K562 treated with DMSO at 1 percent for 48 hours (cell line): ENCODE measurements around the gene NYAP1. TPM values are rescaled to one million over a fixed set of nuclear protein-coding genes. Genes with fewer than 3 reads are reported as not detected.

Experiments used
- total RNA-seq: library from RNA; unstranded; fragments of 300-600 nt; gene quantifications from 2 replicates; pipeline ENCODE4 v1.2.3, GENCODE V29; 2022; ENCODE audit warnings: low replicate concordance; ENCODE audit errors: extremely low read depth

The NYAP1 gene
- total RNA-seq: not detected in 2 replicates

DNA sequence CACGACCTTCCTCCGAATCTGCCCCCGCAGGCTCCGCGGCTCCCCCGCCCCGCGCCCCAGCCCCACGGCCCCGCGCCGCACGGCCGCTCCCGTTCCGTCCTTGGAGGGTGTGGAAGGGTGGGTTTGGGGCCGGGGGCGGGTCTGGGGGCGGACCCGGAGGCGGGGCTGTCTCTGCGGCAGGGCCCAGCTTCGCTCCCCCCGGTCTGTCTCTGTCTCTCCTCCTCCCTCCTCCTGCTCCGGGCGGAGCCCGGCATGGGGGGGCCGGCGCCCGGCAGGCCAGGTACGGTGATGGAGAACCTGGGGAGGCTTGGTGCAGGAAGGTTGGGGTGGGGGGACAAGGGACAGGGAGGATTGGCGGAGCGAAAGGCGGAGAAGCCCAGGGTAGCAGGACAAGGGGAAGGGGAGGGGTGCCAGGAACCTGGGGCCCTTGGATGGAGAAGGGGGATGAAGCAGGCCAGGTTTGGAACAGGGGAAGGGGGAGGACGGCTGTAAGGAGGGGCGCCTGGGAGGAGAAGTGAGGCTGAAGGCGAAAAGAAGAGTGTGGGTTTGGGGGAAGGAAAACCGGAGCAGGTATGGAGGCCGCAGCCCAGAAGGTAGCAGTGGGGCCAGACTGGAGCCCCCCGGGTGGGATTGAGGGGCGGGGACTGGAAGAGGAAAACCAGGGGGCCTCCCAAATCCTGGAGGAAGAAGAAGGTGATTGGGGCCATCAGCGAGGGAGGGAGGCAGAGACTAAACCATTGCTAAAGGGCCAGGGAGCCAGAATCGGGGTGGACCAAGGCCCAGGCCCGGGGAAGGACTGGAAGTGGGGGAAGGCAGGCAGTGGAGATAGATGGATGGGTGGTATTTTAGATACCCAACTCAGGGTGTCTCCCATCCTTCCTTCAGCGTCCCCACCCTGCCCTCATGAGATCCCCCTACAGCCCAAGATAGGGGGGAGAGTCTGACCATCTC lies at the start of gene NYAP1:
Gene NYAP1, plus strand, starts transcription at position 206 of the 951 bp plus-strand sequence. CDS start 1,385 bp downstream, outside the sequence.

DNA sequence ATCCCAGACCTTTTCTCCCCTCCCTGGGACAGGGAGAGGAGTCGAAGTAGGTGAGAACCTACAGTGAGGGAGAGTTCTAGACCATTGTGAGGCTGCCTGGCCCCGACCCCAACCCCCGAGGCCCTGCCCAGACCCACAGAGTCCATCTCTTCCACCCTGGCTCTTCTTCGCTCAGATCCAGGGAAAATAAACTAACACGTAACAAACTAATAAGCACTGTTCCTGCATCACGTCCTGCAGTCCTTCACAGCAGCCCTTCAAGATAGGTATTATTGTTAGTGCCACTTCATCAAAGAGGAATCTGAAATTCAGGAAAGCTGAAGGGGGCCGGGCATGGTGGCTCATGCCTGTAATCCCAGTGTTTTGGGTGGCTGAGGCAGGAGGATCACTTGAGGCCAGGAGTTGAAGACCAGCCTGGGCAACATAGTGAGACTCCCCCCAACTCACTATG lies 19.5 kb upstream of the NYAP1 start, which contains the start of gene SPACDR:
Gene SPACDR, minus strand, starts transcription at position 51 of the 451 bp plus-strand sequence. CDS start 235 bp downstream, outside the sequence.

GRCh38 chr7:100478958-100479660 lies 4.6 kb upstream of the NYAP1 start, which contains the start of gene TSC22D4:
TSC22D4 (minus strand) TSS chr7:100479214; CDS start chr7:100478038, 1,176 bp downstream.

GRCh38 chr7:100538654-100539435 lies 55.1 kb downstream of the NYAP1 start, which contains the start of gene AGFG2:
AGFG2 (plus strand) TSS chr7:100539203; CDS start chr7:100539347, 144 bp downstream.

Other genes with a start within 250 kb of the NYAP1 start
- gene SPDYE3, start 176.2 kb upstream of the NYAP1 start, total RNA-seq: not detected in 2 replicates
- gene PILRB, start 125.8 kb upstream of the NYAP1 start, total RNA-seq: not detected in 2 replicates
- gene PILRA, start 110.4 kb upstream of the NYAP1 start, total RNA-seq: not detected in 2 replicates
- not detected in 2 replicates for gene ZCWPW1, start 55.2 kb upstream of the NYAP1 start, total RNA-seq
- gene MEPCE, start 54.1 kb upstream of the NYAP1 start, total RNA-seq: not detected in 2 replicates
- gene PPP1R35, start 47.4 kb upstream of the NYAP1 start, total RNA-seq: not detected in 2 replicates
- not detected in 2 replicates for gene SPACDR, start 19.7 kb upstream of the NYAP1 start, total RNA-seq
- gene TSC22D4, start 4.7 kb upstream of the NYAP1 start, total RNA-seq: 576 TPM in 1 of 2 replicates, not detected in the other
- gene AGFG2, start 55.3 kb downstream of the NYAP1 start, total RNA-seq: not detected in 2 replicates
- not detected in 2 replicates for gene SAP25, start 90.0 kb downstream of the NYAP1 start, total RNA-seq
- not detected in 2 replicates for gene LRCH4, start 102.2 kb downstream of the NYAP1 start, total RNA-seq
- gene FBXO24, start 102.4 kb downstream of the NYAP1 start, total RNA-seq: not detected in 2 replicates
- gene PCOLCE, start 118.4 kb downstream of the NYAP1 start, total RNA-seq: not detected in 2 replicates
- not detected in 2 replicates for gene MOSPD3, start 128.6 kb downstream of the NYAP1 start, total RNA-seq
- not detected in 2 replicates for gene TFR2, start 157.6 kb downstream of the NYAP1 start, total RNA-seq
- not detected in 2 replicates for gene ACTL6B, start 172.5 kb downstream of the NYAP1 start, total RNA-seq
- 1,248 TPM in 1 of 2 replicates, not detected in the other for gene GNB2, start 189.8 kb downstream of the NYAP1 start, total RNA-seq
- gene GIGYF1, start 210.3 kb downstream of the NYAP1 start, total RNA-seq: not detected in 2 replicates
- gene POP7, start 222.2 kb downstream of the NYAP1 start, total RNA-seq: not detected in 2 replicates
- gene EPO, start 236.5 kb downstream of the NYAP1 start, total RNA-seq: not detected in 2 replicates
- gene ZAN, start 249.7 kb downstream of the NYAP1 start, total RNA-seq: not detected in 2 replicates